ENCODE measurements around the gene CAP2.

DNA sequence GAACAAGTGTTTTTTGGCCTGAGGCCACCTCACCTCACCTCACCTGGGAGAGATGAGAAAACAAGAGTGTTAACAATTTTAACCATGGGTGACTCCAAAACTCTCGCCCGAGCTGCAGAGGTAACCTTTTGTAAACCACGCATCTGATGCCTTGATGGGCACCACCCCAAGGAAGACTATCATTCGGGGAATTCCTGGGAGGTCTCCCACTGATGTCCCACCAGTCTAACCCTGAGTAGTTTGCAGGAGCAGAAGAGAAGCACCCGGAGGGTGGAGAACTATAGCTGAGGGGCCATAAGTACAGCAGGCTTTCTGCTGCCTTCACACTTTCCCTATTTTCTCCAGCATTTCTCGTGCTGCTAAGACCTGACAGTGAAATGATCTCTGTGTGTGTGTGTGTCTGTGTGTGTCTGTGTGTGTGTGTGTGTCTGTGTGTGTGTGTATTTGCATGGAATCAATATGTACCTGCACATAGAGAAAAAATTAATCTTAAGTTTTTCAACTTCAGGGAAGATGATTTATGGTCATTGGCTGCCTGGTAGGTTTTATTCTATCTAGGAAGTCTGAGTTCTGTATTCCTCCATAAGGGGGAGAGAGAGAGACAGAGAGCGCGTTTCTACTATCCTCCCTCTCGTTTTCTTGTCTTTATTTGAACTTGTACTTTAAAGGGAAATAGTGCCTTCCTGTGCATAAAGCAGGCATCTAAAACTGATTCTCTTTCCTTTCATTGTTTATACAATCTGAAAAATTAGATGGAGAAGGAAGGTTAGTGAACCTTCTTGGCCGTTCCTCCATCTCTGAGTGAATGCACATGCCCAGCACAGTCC, 75.8 kb downstream of the CAP2 start:
- TF ChIP-seq POLR2A (IDR thresholded peaks at IDR 0.05) = no peak
- no peak for TF ChIP-seq POLR2AphosphoS5 (IDR thresholded peaks at IDR 0.05)
